ENCODE measurements around the gene MED26.
A peak's percentile ranks its signal among the peaks of the same experiment; 100 is the strongest.

Gene MED26

DNA sequence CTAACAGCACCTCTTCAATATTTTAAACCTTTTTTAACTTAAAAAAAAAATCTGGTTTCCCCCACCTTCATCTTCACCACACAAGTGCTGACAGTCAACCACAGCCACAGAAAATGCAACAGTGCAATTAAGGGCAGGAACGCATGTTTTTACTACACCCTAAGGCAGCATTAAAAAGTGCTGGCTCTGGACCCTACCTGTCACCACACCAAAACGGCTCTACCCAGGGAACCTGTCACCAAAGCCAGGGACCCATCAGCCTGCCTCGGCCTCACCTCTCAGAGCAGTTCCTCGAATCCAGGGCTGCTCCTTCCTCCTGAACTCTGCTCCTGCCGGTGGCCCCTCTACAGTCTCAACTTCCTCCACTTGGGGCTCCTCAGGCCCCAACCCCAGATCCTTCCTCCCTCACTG, 33.3 kb downstream of the MED26 start:
- Histone ChIP-seq H3K27ac (ENCODE audit: low read length) (peak overlapping the region; percentile 99), H3K36me3 (replicated peaks; ENCODE audit: insufficient read depth, low read length) (no peaks in the 10 kb centered on the region), H3K27me3 (replicated peaks; ENCODE audit: insufficient read depth, low read length) (no peaks in the 10 kb centered on the region), H3K4me1 (ENCODE audit: low read length) (peaks cover 82% of the 10 kb centered on the region), H3K79me2 (ENCODE audit: low read length) (peaks cover 95% of the 10 kb centered on the region), H3K9me2 (replicated peaks; ENCODE audit: insufficient read depth, low read length) (no peaks in the 10 kb centered on the region), H4K20me1 (ENCODE audit: insufficient read depth, low read length) (no peaks in the 10 kb centered on the region), H3K4me3 (ENCODE audit: low read length) (peak overlapping the region; percentile 18; the same call in 1 of the 2 replicates), H2AFZ (ENCODE audit: low read length) (no peak overlapping the region), H3K9me3 (replicated peaks; ENCODE audit: insufficient read depth, low read length) (no peaks in the 10 kb centered on the region), H3K9ac (ENCODE audit: low read length) (peak overlapping the region; percentile 62), H3F3A (ENCODE audit: insufficient read depth, low read length) (peaks cover 35% of the 10 kb centered on the region), H3K4me2 (ENCODE audit: low read depth, low read length) (peak overlapping the region; percentile 62)
- no peak for TF ChIP-seq EZH2phosphoT487 (IDR thresholded peaks at IDR 0.05; ENCODE audit: low read length)
- TF ChIP-seq, protein P1, sequence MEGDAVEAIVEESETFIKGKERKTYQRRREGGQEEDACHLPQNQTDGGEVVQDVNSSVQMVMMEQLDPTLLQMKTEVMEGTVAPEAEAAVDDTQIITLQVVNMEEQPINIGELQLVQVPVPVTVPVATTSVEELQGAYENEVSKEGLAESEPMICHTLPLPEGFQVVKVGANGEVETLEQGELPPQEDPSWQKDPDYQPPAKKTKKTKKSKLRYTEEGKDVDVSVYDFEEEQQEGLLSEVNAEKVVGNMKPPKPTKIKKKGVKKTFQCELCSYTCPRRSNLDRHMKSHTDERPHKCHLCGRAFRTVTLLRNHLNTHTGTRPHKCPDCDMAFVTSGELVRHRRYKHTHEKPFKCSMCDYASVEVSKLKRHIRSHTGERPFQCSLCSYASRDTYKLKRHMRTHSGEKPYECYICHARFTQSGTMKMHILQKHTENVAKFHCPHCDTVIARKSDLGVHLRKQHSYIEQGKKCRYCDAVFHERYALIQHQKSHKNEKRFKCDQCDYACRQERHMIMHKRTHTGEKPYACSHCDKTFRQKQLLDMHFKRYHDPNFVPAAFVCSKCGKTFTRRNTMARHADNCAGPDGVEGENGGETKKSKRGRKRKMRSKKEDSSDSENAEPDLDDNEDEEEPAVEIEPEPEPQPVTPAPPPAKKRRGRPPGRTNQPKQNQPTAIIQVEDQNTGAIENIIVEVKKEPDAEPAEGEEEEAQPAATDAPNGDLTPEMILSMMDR (IDR thresholded peaks at IDR 0.05; ENCODE audit: low read length), result no peak
- DNase-seq, result peak; percentile 85

DNA sequence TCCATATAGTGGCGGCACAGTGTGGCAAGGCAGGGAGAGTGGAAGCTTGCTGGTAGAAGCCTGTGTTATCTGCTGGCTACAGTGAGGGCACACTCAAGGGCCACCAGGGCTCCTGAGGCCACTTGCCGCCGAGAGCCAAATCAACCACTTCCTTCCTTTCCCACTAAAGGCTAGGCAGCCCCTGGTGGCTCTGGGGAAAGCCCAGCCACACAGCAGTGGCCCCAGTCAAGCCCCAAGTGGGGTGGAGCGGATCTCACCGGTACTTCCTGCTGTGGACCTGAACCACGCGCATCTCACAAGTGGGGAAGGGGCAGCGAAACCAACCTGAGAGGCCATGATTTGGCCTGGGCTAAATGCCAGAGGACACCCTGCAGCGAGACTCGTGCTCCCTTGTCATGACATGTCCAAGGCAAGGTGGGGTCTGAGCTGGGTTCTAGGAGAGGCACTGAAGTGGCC, 33.8 kb downstream of the MED26 start:
- no peaks in the 10 kb centered on the region for H3K9me3 ChIP-seq (replicated peaks; ENCODE audit: insufficient read depth, low read length)
- H3K36me3 ChIP-seq (replicated peaks; ENCODE audit: insufficient read depth, low read length), result no peaks in the 10 kb centered on the region
- H3K4me2 ChIP-seq (ENCODE audit: low read depth, low read length), result peak overlapping the region; percentile 62
- no peaks in the 10 kb centered on the region for H3K9me2 ChIP-seq (replicated peaks; ENCODE audit: insufficient read depth, low read length)
- peak overlapping the region; percentile 62 for H3K9ac ChIP-seq (ENCODE audit: low read length)
- H3K4me3 ChIP-seq (ENCODE audit: low read length), result peak overlapping the region; percentile 18
- H3F3A ChIP-seq (ENCODE audit: insufficient read depth, low read length), result peaks cover 41% of the 10 kb centered on the region
- TF ChIP-seq, protein P1 (IDR thresholded peaks at IDR 0.05; ENCODE audit: low read length), result 0 out of 2 replicates have a peak, but pooled peaks have one; percentile 8
- TF ChIP-seq EZH2 (optimal IDR thresholded peaks at IDR 0.05; ENCODE audit: low read depth, low read length), result no peak
- peaks cover 83% of the 10 kb centered on the region for H3K4me1 ChIP-seq (ENCODE audit: low read length)
- H3K27me3 ChIP-seq (replicated peaks; ENCODE audit: insufficient read depth, low read length), result no peaks in the 10 kb centered on the region
- DNase-seq, result peak; percentile 78
- no peaks in the 10 kb centered on the region for H4K20me1 ChIP-seq (ENCODE audit: insufficient read depth, low read length)
- peaks cover 95% of the 10 kb centered on the region for H3K79me2 ChIP-seq (ENCODE audit: low read length)
- H2AFZ ChIP-seq (ENCODE audit: low read length), result no peak overlapping the region
- peak overlapping the region; percentile 99 for H3K27ac ChIP-seq (ENCODE audit: low read length)

DNA sequence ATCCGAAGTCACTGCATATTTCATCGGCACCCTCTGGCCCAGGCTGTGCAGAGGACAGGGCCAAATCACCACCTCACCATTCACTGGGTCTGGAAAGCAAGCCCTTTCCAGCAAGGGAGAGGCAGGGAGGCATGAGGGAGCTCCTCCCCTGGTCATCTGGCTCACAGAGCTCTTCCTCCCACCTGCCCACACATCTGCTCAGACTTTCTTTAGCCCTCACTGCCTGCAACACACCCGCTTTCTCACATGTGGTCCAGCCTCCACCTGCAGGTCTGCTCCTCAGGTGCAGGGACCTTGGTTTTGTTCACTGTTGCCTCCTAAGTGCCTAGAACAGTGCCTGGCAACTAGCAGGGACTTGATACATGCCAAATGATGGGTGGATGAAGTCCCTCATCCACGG, 34.8 kb downstream of the MED26 start:
- peak; percentile 87 for DNase-seq
- H3K9me3 ChIP-seq (replicated peaks; ENCODE audit: insufficient read depth, low read length), result no peaks in the 10 kb centered on the region
- H3K79me2 ChIP-seq (ENCODE audit: low read length), result peaks cover 92% of the 10 kb centered on the region
- peaks cover 49% of the 10 kb centered on the region for H3F3A ChIP-seq (ENCODE audit: insufficient read depth, low read length)
- H3K9ac ChIP-seq (ENCODE audit: low read length), result peak overlapping the region; percentile 62
- H3K4me1 ChIP-seq (ENCODE audit: low read length), result peaks cover 81% of the 10 kb centered on the region
- peak overlapping the region; percentile 99 for H3K27ac ChIP-seq (ENCODE audit: low read length)
- H3K9me2 ChIP-seq (replicated peaks; ENCODE audit: insufficient read depth, low read length), result no peaks in the 10 kb centered on the region
- no peaks in the 10 kb centered on the region for H3K27me3 ChIP-seq (replicated peaks; ENCODE audit: insufficient read depth, low read length)
- no peaks in the 10 kb centered on the region for H3K36me3 ChIP-seq (replicated peaks; ENCODE audit: insufficient read depth, low read length)
- no peak overlapping the region for H3K4me3 ChIP-seq (ENCODE audit: low read length)
- no peak for TF ChIP-seq EZH2 (optimal IDR thresholded peaks at IDR 0.05; ENCODE audit: low read depth, low read length)
- no peak for TF ChIP-seq EZH2phosphoT487 (IDR thresholded peaks at IDR 0.05; ENCODE audit: low read length)
- TF ChIP-seq, protein P1 (IDR thresholded peaks at IDR 0.05; ENCODE audit: low read length), result peak; percentile 39
- H4K20me1 ChIP-seq (ENCODE audit: insufficient read depth, low read length), result no peaks in the 10 kb centered on the region
- H3K4me2 ChIP-seq (ENCODE audit: low read depth, low read length), result peak overlapping the region; percentile 62
- no peak overlapping the region for H2AFZ ChIP-seq (ENCODE audit: low read length)
